Measurements from ENCODE around the gene BCAS3.

DNA sequence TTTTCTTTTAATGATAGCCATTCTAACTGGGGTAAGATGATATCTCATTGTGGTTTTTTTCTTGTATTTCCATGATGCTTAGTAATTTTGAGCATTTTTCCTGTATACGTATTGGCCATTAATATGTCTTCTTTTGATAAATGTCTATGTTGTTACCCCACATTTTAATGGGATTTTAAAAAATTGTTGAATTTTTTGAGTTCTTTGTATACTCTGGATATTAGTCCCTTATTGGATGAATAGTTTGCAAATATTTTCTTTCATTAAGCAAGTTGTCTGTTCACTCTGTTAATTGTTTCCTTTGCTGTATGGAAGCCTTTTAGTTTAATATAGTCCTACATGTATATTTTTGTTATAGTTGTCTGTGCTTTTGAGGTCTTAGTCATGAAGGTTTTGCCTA is 79.8 kb downstream of the BCAS3 start:
- TF ChIP-seq EZH2phosphoT487 (IDR thresholded peaks at IDR 0.05; ENCODE audit: insufficient read depth, low read depth): no peak
- no peak for TF ChIP-seq EZH2 (IDR thresholded peaks at IDR 0.05; ENCODE audit: insufficient read depth, poor library complexity, severe bottlenecking)
